Measurements from ENCODE around the gene C10orf90.

DNA sequence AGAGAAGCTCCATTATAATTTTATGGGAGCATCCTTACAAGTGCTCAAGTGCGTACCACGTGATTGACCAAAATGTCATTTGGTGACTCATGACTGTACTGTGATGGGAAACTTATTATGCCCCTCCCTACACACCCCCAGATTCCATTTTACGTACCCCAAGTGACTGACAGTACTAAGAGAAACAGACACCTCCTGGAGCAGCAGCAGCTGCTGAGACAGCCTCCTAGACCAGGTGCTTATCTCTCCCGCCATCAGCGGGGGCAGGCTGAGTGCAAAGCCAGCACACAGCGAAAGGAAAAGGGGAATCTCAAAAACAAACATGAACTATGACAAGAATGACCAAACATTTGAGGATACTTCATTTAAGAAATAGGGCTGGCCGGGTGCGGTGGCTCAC, 278.0 kb downstream of the C10orf90 start:
- TF ChIP-seq, protein P1, sequence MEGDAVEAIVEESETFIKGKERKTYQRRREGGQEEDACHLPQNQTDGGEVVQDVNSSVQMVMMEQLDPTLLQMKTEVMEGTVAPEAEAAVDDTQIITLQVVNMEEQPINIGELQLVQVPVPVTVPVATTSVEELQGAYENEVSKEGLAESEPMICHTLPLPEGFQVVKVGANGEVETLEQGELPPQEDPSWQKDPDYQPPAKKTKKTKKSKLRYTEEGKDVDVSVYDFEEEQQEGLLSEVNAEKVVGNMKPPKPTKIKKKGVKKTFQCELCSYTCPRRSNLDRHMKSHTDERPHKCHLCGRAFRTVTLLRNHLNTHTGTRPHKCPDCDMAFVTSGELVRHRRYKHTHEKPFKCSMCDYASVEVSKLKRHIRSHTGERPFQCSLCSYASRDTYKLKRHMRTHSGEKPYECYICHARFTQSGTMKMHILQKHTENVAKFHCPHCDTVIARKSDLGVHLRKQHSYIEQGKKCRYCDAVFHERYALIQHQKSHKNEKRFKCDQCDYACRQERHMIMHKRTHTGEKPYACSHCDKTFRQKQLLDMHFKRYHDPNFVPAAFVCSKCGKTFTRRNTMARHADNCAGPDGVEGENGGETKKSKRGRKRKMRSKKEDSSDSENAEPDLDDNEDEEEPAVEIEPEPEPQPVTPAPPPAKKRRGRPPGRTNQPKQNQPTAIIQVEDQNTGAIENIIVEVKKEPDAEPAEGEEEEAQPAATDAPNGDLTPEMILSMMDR (IDR thresholded peaks at IDR 0.05; ENCODE audit: poor library complexity): no peak
- no peak for TF ChIP-seq EZH2phosphoT487 (IDR thresholded peaks at IDR 0.05; ENCODE audit: low read depth, severe bottlenecking, unreplicated experiment)

Data from hepatocyte (in vitro differentiated cells).